Right atrium auricular region (tissue), 2 donors: ENCODE results near the gene NME7. TPM values are rescaled to one million over a fixed set of nuclear protein-coding genes. Genes with fewer than 3 reads are reported as not detected.
A peak's percentile ranks its signal among the peaks of the same experiment; 100 is the strongest.

Experiments
- DNase-seq: peaks from one replicate; pipeline ENCODE4 v3.0.0-alpha.2; 2019; ENCODE audit warnings: low spot score
- H3K27ac ChIP-seq, 2 donors: fragments of 200-600 bp; sonication (generic); 1 replicate in 1 of 2; 2 replicates in 1 of 2; pipeline ENCODE4 v1.5.1; 2016 to 2019
- H3K27me3 ChIP-seq, 2 donors: fragments of 200-600 bp; sonication (generic); one replicate each; pipeline versions ENCODE4 v1.5.1 to v1.6.0; 2017 to 2019
- H3K36me3 ChIP-seq: fragments of 200-600 bp; sonication (generic); one replicate; pipeline ENCODE4 v1.5.1; 2016
- H3K4me1 ChIP-seq, 2 donors: fragments of 200-600 bp; sonication (generic); one replicate each; pipeline versions ENCODE4 v1.5.1 to v1.6.0; 2017 to 2019
- H3K4me3 ChIP-seq, 2 donors: fragments of 200-600 bp; sonication (generic); 1 replicate in 1 of 2; 2 replicates in 1 of 2; pipeline ENCODE4 v1.5.1; 2017 to 2019; ENCODE audit warnings: mild to moderate bottlenecking in 1 of 2, moderate library complexity in 1 of 2
- H3K9me3 ChIP-seq, 2 donors: fragments of 200-600 bp; sonication (generic); one replicate each; pipeline ENCODE4 v1.5.1; 2019
- total RNA-seq, 2 donors: library from RNA; depleted of rRNA; stranded (reverse); fragments of >200 nt; gene quantifications; one replicate each; pipeline ENCODE4 v1.1.0, GENCODE V29; 2016
- TF ChIP-seq, protein P1 (sequence below), 2 donors: fragments of 200-600 bp; sonication (generic); IDR thresholded peaks; one replicate each; pipeline ENCODE4 v1.5.1; 2019; ENCODE audit warnings: antibody characterized with exemption in 2 of 2

Gene NME7
- total RNA-seq, 2 donors from 2014 or later, result 9.1 to 10.4 TPM

- Histone ChIP-seq H3K36me3 (peaks cover 51% of the 10 kb centered on the region), H3K9me3 (no peaks in the 10 kb centered on the region), H3K27ac (no peak overlapping the region), H3K27me3 (no peaks in the 10 kb centered on the region), H3K4me3 (no peak overlapping the region), H3K4me1 (peaks cover 0 to 27% of the 10 kb centered on the region in 2 donors)
- no peak for DNase-seq
- TF ChIP-seq, protein P1, sequence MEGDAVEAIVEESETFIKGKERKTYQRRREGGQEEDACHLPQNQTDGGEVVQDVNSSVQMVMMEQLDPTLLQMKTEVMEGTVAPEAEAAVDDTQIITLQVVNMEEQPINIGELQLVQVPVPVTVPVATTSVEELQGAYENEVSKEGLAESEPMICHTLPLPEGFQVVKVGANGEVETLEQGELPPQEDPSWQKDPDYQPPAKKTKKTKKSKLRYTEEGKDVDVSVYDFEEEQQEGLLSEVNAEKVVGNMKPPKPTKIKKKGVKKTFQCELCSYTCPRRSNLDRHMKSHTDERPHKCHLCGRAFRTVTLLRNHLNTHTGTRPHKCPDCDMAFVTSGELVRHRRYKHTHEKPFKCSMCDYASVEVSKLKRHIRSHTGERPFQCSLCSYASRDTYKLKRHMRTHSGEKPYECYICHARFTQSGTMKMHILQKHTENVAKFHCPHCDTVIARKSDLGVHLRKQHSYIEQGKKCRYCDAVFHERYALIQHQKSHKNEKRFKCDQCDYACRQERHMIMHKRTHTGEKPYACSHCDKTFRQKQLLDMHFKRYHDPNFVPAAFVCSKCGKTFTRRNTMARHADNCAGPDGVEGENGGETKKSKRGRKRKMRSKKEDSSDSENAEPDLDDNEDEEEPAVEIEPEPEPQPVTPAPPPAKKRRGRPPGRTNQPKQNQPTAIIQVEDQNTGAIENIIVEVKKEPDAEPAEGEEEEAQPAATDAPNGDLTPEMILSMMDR (IDR thresholded peaks at IDR 0.05), result no peak
Observed at GRCh38 chr1:169124459-169124858, 243.1 kb downstream of the NME7 start.

DNA sequence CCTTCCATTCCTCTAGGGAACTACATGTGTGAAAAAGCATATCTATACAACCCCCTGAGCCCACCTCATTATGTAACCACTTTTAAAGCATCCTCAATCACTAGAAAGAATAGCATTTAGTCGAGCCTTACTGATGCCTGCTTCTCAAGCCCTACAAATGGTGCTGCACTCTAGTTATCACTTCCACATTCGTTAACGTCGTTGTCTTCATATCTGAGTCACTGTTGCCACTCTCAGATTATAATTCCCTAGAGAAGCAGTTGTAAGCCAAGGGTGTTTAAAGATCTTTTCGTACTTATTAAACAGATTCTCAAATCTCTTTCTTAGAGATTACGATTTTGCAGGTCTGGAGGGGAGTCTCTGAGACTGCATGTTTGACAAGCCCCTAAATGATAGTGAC lies 244.6 kb downstream of the NME7 start:
- Histone ChIP-seq H3K36me3 (peaks cover 47% of the 10 kb centered on the region), H3K27ac (no peak overlapping the region)

GRCh38 chr1:169121146-169121923 lies 246.3 kb downstream of the NME7 start:
- H3K36me3 ChIP-seq, result peaks cover 41% of the 10 kb centered on the region

More for the DNA sequence above, 244.6 kb downstream of the NME7 start:
- Histone ChIP-seq H3K4me1 (peaks cover 0 to 36% of the 10 kb centered on the region in 2 donors), H3K9me3 (no peaks in the 10 kb centered on the region), H3K27me3 (no peaks in the 10 kb centered on the region), H3K4me3 (no peak overlapping the region)
- TF ChIP-seq, protein P1 (IDR thresholded peaks at IDR 0.05), result no peak
- DNase-seq, result no peak

DNA sequence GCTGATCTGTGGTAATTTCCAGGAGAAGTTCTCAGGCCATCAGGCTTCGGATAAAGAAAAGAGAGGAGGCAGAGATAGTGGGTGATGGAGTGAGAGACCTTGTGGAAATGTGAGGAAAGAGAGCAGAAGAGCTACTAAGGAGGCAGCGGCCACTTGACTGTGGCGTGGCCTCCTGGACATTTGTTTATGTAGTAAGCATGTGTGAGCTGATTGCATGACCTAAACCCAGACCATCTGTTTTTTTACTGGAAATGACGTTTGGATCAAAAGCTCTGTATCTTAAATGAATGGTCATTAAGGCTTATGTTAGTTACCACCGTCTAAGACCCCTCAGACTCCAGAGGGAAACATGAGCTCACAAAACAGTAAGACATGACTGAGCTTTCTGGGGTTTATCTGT lies 247.5 kb downstream of the NME7 start:
- Histone ChIP-seq H3K27me3 (no peaks in the 10 kb centered on the region), H3K36me3 (peaks cover 37% of the 10 kb centered on the region), H3K4me1 (peaks cover 0 to 55% of the 10 kb centered on the region in 2 donors), H3K4me3 (no peak overlapping the region), H3K9me3 (no peaks in the 10 kb centered on the region), H3K27ac (peak overlapping the region in 1 of 2 donors; percentile 19)
- TF ChIP-seq, protein P1 (IDR thresholded peaks at IDR 0.05), result no peak
- DNase-seq, result no peak

More at GRCh38 chr1:169121146-169121923, 246.3 kb downstream of the NME7 start:
- Histone ChIP-seq H3K9me3 (no peaks in the 10 kb centered on the region), H3K27me3 (no peaks in the 10 kb centered on the region), H3K27ac (no peak overlapping the region), H3K4me1 (peaks cover 0 to 45% of the 10 kb centered on the region in 2 donors), H3K4me3 (no peak overlapping the region)
- no peak for DNase-seq
- TF ChIP-seq, protein P1 (IDR thresholded peaks at IDR 0.05), result no peak

DNA sequence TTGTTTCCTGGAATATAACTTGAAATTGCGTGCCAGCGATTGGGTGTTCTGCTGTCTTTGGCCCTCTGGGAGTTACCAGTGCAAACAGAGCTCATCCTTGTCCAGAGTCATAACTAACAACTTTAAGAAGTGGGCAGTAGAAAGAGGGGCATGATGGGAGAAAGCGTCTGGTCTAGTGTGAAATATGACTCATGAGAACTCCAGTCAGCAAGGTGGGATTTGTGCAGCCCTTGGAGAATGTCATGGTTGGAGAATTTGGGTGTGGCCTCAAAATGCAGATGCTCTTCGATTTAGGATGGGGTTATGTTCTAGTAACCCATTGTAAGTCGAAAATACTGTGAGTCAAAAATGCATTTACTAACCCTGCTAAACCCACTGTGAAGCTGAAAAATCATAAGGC lies 248.2 kb downstream of the NME7 start:
- Histone ChIP-seq H3K4me3 (no peak overlapping the region), H3K36me3 (peaks cover 37% of the 10 kb centered on the region), H3K9me3 (no peaks in the 10 kb centered on the region), H3K4me1 (peaks cover 0 to 59% of the 10 kb centered on the region in 2 donors), H3K27ac (no peak overlapping the region), H3K27me3 (no peaks in the 10 kb centered on the region)
- TF ChIP-seq, protein P1 (IDR thresholded peaks at IDR 0.05), result no peak
- no peak for DNase-seq
